ENCODE results near the gene DRD1.

DRD1 gene

DNA sequence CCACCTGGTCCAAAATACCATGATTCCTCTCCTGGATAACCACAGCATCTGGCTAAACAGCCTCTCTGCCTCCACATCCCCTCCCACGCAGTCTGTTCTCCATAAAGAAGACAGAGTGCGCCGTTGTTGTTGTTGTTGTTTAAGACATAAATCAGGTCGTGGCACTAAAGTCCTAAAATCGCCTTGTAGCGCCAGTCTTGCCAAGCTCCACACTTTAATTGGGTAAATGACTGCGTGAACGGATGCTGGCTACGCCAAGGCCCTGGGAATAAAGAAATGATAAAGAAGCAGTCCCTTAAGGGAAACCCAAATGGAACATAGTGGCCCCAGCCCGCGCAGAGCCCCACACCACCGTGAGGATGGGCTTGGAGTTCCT, 34.0 kb upstream of the DRD1 start:
- H3K4me2 ChIP-seq: peak overlapping the region; percentile 73; the same call in 1 of the 2 replicates
- H3K27ac ChIP-seq: no peak overlapping the region
- H3K4me1 ChIP-seq (ENCODE audit: low read depth, poor library complexity, severe bottlenecking): peaks cover 7% of the 10 kb centered on the region
- no peak for TF ChIP-seq CTCF (conservative IDR thresholded peaks at IDR 0.05; ENCODE audit: low read depth, low read length)
- peaks cover 42% of the 10 kb centered on the region for H3K79me2 ChIP-seq (ENCODE audit: insufficient read depth, low read depth)
- no peaks in the 10 kb centered on the region for H3K27me3 ChIP-seq (ENCODE audit: insufficient read depth, low read depth)
- no peaks in the 10 kb centered on the region for H3K36me3 ChIP-seq (ENCODE audit: insufficient read depth)
- H4K20me1 ChIP-seq (ENCODE audit: insufficient read depth): no peaks in the 10 kb centered on the region
- H3K4me3 ChIP-seq (IDR thresholded peaks at IDR 0.05; ENCODE audit: insufficient read depth, low read depth, low read length): no peak overlapping the region
- H2AFZ ChIP-seq (ENCODE audit: low read depth): peak overlapping the region; percentile 90
- no peak overlapping the region for H3K9ac ChIP-seq

GRCh38 chr5:175477440-175477839, 33.5 kb upstream of the DRD1 start:
- H3K4me2 ChIP-seq: no peak overlapping the region
- H3K9ac ChIP-seq: no peak overlapping the region
- no peak overlapping the region for H3K27ac ChIP-seq
- H3K4me3 ChIP-seq (IDR thresholded peaks at IDR 0.05; ENCODE audit: insufficient read depth, low read depth, low read length): no peak overlapping the region
- no peaks in the 10 kb centered on the region for H3K27me3 ChIP-seq (ENCODE audit: insufficient read depth, low read depth)
- H3K36me3 ChIP-seq (ENCODE audit: insufficient read depth): no peaks in the 10 kb centered on the region
- TF ChIP-seq CTCF (conservative IDR thresholded peaks at IDR 0.05; ENCODE audit: low read depth, low read length): no peak
- peaks cover 36% of the 10 kb centered on the region for H3K79me2 ChIP-seq (ENCODE audit: insufficient read depth, low read depth)
- H2AFZ ChIP-seq (ENCODE audit: low read depth): no peak overlapping the region; the same call in 1 of the 2 replicates
- peaks cover 7% of the 10 kb centered on the region for H3K4me1 ChIP-seq (ENCODE audit: low read depth, poor library complexity, severe bottlenecking)
- H4K20me1 ChIP-seq (ENCODE audit: insufficient read depth): no peaks in the 10 kb centered on the region

DNA sequence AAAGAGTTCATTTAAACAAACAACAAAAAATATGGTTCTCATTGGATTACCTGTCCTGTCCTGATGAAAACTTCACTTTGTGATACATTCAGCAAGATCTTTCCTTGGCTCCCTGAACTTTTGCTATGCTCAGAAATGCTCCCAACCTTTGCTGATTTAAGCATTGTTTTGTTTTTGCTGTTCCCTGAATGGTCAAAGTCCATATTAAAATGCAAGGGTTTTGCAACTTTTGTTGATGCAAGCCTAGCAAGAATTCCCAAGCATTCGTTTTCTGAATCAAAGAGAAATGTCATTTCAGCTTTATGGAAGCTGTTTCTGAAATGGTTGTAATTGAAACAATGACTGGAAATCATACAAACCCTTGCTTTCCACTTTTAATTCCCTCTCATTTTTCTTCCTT, 31.3 kb upstream of the DRD1 start:
- no peaks in the 10 kb centered on the region for H3K27me3 ChIP-seq (ENCODE audit: insufficient read depth, low read depth)
- H3K27ac ChIP-seq: no peak overlapping the region
- H2AFZ ChIP-seq (ENCODE audit: low read depth): no peak overlapping the region
- H3K9ac ChIP-seq: no peak overlapping the region
- no peaks in the 10 kb centered on the region for H3K36me3 ChIP-seq (ENCODE audit: insufficient read depth)
- H3K4me1 ChIP-seq (ENCODE audit: low read depth, poor library complexity, severe bottlenecking): peaks cover under 1% of the 10 kb centered on the region
- H3K79me2 ChIP-seq (ENCODE audit: insufficient read depth, low read depth): peaks cover 15% of the 10 kb centered on the region
- no peak overlapping the region for H3K4me2 ChIP-seq
- no peak for TF ChIP-seq CTCF (conservative IDR thresholded peaks at IDR 0.05; ENCODE audit: low read depth, low read length)
- no peak overlapping the region for H3K4me3 ChIP-seq (IDR thresholded peaks at IDR 0.05; ENCODE audit: insufficient read depth, low read depth, low read length)
- no peaks in the 10 kb centered on the region for H4K20me1 ChIP-seq (ENCODE audit: insufficient read depth)

DNA sequence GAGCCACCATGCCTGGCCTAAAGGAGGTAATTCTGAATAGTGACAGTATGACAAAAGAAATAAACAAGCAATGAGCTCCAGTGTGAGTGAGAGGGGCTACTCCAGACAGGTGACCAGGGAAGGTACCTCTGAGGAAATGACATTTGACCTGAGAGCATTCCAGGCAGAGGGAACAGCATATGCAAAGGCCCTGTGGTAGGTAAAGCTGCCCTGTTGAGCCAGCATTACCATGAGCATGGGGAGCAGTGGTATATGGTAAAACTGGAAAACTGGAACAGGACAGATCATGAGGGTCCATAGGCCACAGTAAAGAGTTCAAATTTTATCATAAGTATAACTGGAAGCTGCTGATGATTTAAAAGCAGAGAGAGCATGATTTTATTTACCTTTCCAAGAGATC, 28.4 kb upstream of the DRD1 start:
- Histone ChIP-seq H3K79me2 (ENCODE audit: insufficient read depth, low read depth) (no peaks in the 10 kb centered on the region), H3K4me1 (ENCODE audit: low read depth, poor library complexity, severe bottlenecking) (no peaks in the 10 kb centered on the region), H3K27ac (no peak overlapping the region), H4K20me1 (ENCODE audit: insufficient read depth) (no peaks in the 10 kb centered on the region), H3K36me3 (ENCODE audit: insufficient read depth) (no peaks in the 10 kb centered on the region), H3K4me2 (no peak overlapping the region), H3K27me3 (ENCODE audit: insufficient read depth, low read depth) (no peaks in the 10 kb centered on the region), H2AFZ (ENCODE audit: low read depth) (no peak overlapping the region), H3K4me3 (IDR thresholded peaks at IDR 0.05; ENCODE audit: insufficient read depth, low read depth, low read length) (no peak overlapping the region), H3K9ac (no peak overlapping the region)
- no peak for TF ChIP-seq CTCF (conservative IDR thresholded peaks at IDR 0.05; ENCODE audit: low read depth, low read length)

All from KMS-11 (cell line).